HG03066 (cell line): ENCODE results near the gene GFER.
A peak's percentile ranks its signal among the peaks of the same experiment; 100 is the strongest.
"Not testable (repeated sequence)": the region's sequence is repeated elsewhere in the genome, so short reads cannot be mapped to it uniquely, and the experiment has no call there.

Source experiments
- ATAC-seq: cut with Tn5 transposase; IDR thresholded peaks from one replicate; pipeline ENCODE4 v1.9.1; 2021; ENCODE audit warnings: low read depth; ENCODE audit not compliant: unreplicated experiment

Gene GFER

GRCh38 chr16:2003827-2004641, 20.0 kb downstream of the GFER start:
- no peak for ATAC-seq

- no peak for ATAC-seq
Measured at GRCh38 chr16:2004795-2005517, 21.0 kb downstream of the GFER start.

- ATAC-seq, result no peak
Measured at GRCh38 chr16:2005646-2006045, 21.7 kb downstream of the GFER start.

GRCh38 chr16:2006317-2006716, 22.3 kb downstream of the GFER start:
- no peak for ATAC-seq

GRCh38 chr16:2007081-2007836, 23.3 kb downstream of the GFER start:
- ATAC-seq, result no peak

GRCh38 chr16:2008009-2008526, 24.1 kb downstream of the GFER start:
- no peak for ATAC-seq

- ATAC-seq, result peak; percentile 15
Measured at GRCh38 chr16:2008631-2009163, 24.7 kb downstream of the GFER start.

- peak; percentile 16 for ATAC-seq
Measured at GRCh38 chr16:2009164-2009711, 25.2 kb downstream of the GFER start.

GRCh38 chr16:2009791-2010510, 26.0 kb downstream of the GFER start, which contains the start of gene ZNF598:
Gene ZNF598 (minus strand): TSS chr16:2009821.
- ATAC-seq, result peak; percentile 75

GRCh38 chr16:2011726-2012125, 27.7 kb downstream of the GFER start:
- not testable (repeated sequence) for ATAC-seq

- no peak for ATAC-seq
Measured at GRCh38 chr16:2013527-2013926, 29.5 kb downstream of the GFER start.

GRCh38 chr16:2015117-2015946, 31.3 kb downstream of the GFER start:
- ATAC-seq, result no peak

- ATAC-seq, result no peak
Measured at GRCh38 chr16:2015947-2016208, 31.9 kb downstream of the GFER start.

- no peak for ATAC-seq
Measured at GRCh38 chr16:2016407-2016922, 32.5 kb downstream of the GFER start.

- no peak for ATAC-seq
Measured at GRCh38 chr16:2019518-2019920, 35.5 kb downstream of the GFER start, which contains the start of gene NPW. Gene NPW (plus strand): TSS chr16:2019785.

- no peak for ATAC-seq
Measured at GRCh38 chr16:2019921-2020831, 36.2 kb downstream of the GFER start.

- ATAC-seq, result peak; percentile 18
Measured at GRCh38 chr16:2022723-2023091, 38.7 kb downstream of the GFER start.
